ENCODE results near the gene EHF.
"Not testable (repeated sequence)": the region's sequence is repeated elsewhere in the genome, so short reads cannot be mapped to it uniquely, and the experiment has no call there.

Gene EHF

DNA sequence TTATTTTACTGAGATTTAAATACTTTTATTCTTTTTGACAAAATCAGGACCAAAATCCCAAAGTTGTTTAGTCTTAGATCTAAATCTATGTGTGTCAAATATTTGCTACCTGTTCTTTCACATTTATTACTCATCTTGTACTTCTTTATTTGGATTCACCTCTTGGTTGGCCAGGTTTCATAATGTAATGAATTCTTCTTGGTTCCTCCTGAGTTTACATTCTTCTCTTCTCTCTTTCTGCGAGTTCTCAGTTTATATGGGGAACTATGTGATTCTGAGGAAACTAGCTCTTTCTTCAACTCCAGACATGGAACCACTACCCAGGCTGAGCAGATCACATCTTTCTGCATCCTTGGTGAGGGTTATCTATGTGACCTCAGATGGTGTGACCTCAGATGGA is 50.2 kb downstream of the EHF start:
- peaks cover 50% of the 10 kb centered on the region for H3K27me3 Mint-ChIP-seq
- H3K4me3 Mint-ChIP-seq = no peak overlapping the region
- DNase-seq = no peak
- no peaks in the 10 kb centered on the region for H3K9me3 Mint-ChIP-seq
- peaks cover 5% of the 10 kb centered on the region for H3K4me1 Mint-ChIP-seq (ENCODE audit: low read depth)
- H3K27ac Mint-ChIP-seq = no peak overlapping the region
- H3K36me3 Mint-ChIP-seq (ENCODE audit: low read depth) = no peaks in the 10 kb centered on the region

DNA sequence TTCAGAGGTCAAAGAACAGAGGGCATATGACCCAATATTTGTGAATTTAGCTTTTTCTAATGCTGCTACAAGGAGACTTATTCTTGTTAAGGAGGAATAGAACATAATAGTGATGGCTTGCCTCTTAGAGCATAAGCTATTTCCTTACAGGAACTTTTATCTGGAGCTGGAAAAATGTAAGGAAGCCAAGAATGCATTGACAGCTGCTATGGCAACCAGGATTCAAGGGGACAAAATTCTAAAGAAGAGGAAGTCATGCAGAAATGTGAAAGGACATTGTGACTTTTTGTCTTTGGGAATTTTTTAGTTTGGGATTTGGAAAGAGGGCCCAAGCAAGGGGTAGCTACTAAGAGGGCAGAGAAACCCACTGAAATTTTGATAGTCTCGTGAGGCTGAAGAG is 51.1 kb downstream of the EHF start:
- DNase-seq = no peak
- no peak overlapping the region for H3K4me3 Mint-ChIP-seq
- H3K36me3 Mint-ChIP-seq (ENCODE audit: low read depth) = no peaks in the 10 kb centered on the region
- H3K9me3 Mint-ChIP-seq = no peaks in the 10 kb centered on the region
- H3K27me3 Mint-ChIP-seq = peaks cover 51% of the 10 kb centered on the region
- H3K4me1 Mint-ChIP-seq (ENCODE audit: low read depth) = peaks cover 5% of the 10 kb centered on the region
- no peak overlapping the region for H3K27ac Mint-ChIP-seq

- no peak overlapping the region for H3K27ac Mint-ChIP-seq
- H3K9me3 Mint-ChIP-seq = no peaks in the 10 kb centered on the region
- H3K27me3 Mint-ChIP-seq = peaks cover 37% of the 10 kb centered on the region
- no peaks in the 10 kb centered on the region for H3K36me3 Mint-ChIP-seq (ENCODE audit: low read depth)
- peaks cover 5% of the 10 kb centered on the region for H3K4me1 Mint-ChIP-seq (ENCODE audit: low read depth)
- DNase-seq = no peak
- no peak overlapping the region for H3K4me3 Mint-ChIP-seq
These were observed 53.1 kb downstream of the EHF start for GRCh38 chr11:34674038-34674437.

- Mint-ChIP-seq H3K36me3 (ENCODE audit: low read depth) (no peaks in the 10 kb centered on the region), H3K4me1 (ENCODE audit: low read depth) (no peaks in the 10 kb centered on the region), H3K27ac (no peak overlapping the region), H3K27me3 (peaks cover 31% of the 10 kb centered on the region), H3K9me3 (no peaks in the 10 kb centered on the region), H3K4me3 (no peak overlapping the region)
- no peak for DNase-seq
These were observed 55.3 kb downstream of the EHF start for GRCh38 chr11:34676227-34676626.

GRCh38 chr11:34679681-34680080 is 58.8 kb downstream of the EHF start:
- Mint-ChIP-seq H3K4me3 (no peak overlapping the region), H3K9me3 (no peaks in the 10 kb centered on the region), H3K27me3 (peaks cover 30% of the 10 kb centered on the region), H3K36me3 (ENCODE audit: low read depth) (no peaks in the 10 kb centered on the region), H3K4me1 (ENCODE audit: low read depth) (no peaks in the 10 kb centered on the region), H3K27ac (no peak overlapping the region)
- DNase-seq = no peak

- no peak overlapping the region for H3K4me3 Mint-ChIP-seq
- peaks cover 4% of the 10 kb centered on the region for H3K4me1 Mint-ChIP-seq (ENCODE audit: low read depth)
- H3K9me3 Mint-ChIP-seq = no peaks in the 10 kb centered on the region
- H3K27me3 Mint-ChIP-seq = peaks cover 26% of the 10 kb centered on the region
- no peak for DNase-seq
- H3K27ac Mint-ChIP-seq = no peak overlapping the region
- H3K36me3 Mint-ChIP-seq (ENCODE audit: low read depth) = no peaks in the 10 kb centered on the region
These were observed 59.3 kb downstream of the EHF start for GRCh38 chr11:34680206-34680605.

- Mint-ChIP-seq H3K27me3 (peaks cover 19% of the 10 kb centered on the region), H3K9me3 (no peaks in the 10 kb centered on the region), H3K4me1 (ENCODE audit: low read depth) (peaks cover 6% of the 10 kb centered on the region), H3K36me3 (ENCODE audit: low read depth) (no peaks in the 10 kb centered on the region), H3K27ac (no peak overlapping the region), H3K4me3 (no peak overlapping the region)
- no peak for DNase-seq
These were observed 60.2 kb downstream of the EHF start for GRCh38 chr11:34680918-34681586.

GRCh38 chr11:34682825-34683224 is 61.9 kb downstream of the EHF start:
- no peak overlapping the region for H3K27ac Mint-ChIP-seq
- peaks cover 12% of the 10 kb centered on the region for H3K27me3 Mint-ChIP-seq
- DNase-seq = no peak
- H3K4me1 Mint-ChIP-seq (ENCODE audit: low read depth) = peaks cover 6% of the 10 kb centered on the region
- H3K4me3 Mint-ChIP-seq = no peak overlapping the region
- H3K36me3 Mint-ChIP-seq (ENCODE audit: low read depth) = no peaks in the 10 kb centered on the region
- H3K9me3 Mint-ChIP-seq = no peaks in the 10 kb centered on the region

DNA sequence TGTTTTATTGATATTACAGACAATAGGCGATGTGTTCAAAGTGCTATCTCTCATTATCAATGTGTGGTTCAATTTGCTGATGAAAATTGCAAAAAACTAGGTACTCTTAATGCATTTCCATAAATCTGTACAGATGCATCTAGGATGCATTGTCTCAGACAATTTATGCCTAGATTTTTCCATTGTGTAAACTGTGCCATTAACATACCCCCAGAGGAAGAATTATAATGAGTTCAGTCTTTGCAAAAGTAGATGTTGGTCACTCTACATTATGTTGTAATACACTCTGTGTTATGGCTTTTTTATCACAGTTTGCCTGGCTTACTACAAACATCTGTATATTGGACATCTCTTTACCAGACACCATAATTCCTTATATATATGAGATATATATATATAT is 62.5 kb downstream of the EHF start:
- H3K27me3 Mint-ChIP-seq = peaks cover 11% of the 10 kb centered on the region
- no peak overlapping the region for H3K27ac Mint-ChIP-seq
- H3K9me3 Mint-ChIP-seq = no peaks in the 10 kb centered on the region
- H3K4me3 Mint-ChIP-seq = no peak overlapping the region
- peaks cover 6% of the 10 kb centered on the region for H3K4me1 Mint-ChIP-seq (ENCODE audit: low read depth)
- H3K36me3 Mint-ChIP-seq (ENCODE audit: low read depth) = no peaks in the 10 kb centered on the region
- DNase-seq = no peak

DNA sequence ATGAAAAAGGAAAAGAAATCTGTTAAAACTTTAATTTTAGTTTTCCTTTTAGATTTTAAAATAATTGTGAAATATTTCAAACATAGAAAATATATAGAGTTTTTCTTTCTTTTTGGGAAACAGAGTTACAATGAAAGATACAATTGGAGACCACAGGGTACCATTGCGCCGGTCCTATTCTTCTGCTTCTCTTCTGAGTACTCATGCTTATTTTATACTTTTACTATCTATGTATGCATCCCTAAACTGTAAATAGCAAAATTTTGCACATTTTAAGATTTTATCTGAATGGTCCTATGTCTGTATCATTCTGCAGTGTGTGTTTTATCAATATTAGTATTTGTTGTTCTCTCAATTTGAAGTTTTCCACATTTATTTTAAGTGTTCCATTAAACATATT is 65.0 kb downstream of the EHF start:
- Mint-ChIP-seq H3K9me3 (no peaks in the 10 kb centered on the region), H3K36me3 (ENCODE audit: low read depth) (no peaks in the 10 kb centered on the region), H3K27me3 (peaks cover 11% of the 10 kb centered on the region), H3K4me1 (ENCODE audit: low read depth) (peaks cover 6% of the 10 kb centered on the region), H3K27ac (no peak overlapping the region), H3K4me3 (no peak overlapping the region)
- DNase-seq = no peak

GRCh38 chr11:34692299-34692698 is 71.4 kb downstream of the EHF start:
- not testable (repeated sequence) for H3K27ac Mint-ChIP-seq; H3K4me1 Mint-ChIP-seq (ENCODE audit: low read depth); H3K4me3 Mint-ChIP-seq; H3K36me3 Mint-ChIP-seq (ENCODE audit: low read depth); DNase-seq
- Mint-ChIP-seq H3K9me3 (peaks cover 13% of the 10 kb centered on the region), H3K27me3 (peaks cover 28% of the 10 kb centered on the region)

- Mint-ChIP-seq H3K4me1 (ENCODE audit: low read depth) (no peaks in the 10 kb centered on the region), H3K36me3 (ENCODE audit: low read depth) (no peaks in the 10 kb centered on the region), H3K4me3 (no peak overlapping the region), H3K9me3 (peaks cover 13% of the 10 kb centered on the region), H3K27me3 (peaks cover 44% of the 10 kb centered on the region), H3K27ac (no peak overlapping the region)
- DNase-seq = no peak
These were observed 76.0 kb downstream of the EHF start for GRCh38 chr11:34696862-34697261.

- Mint-ChIP-seq H3K36me3 (ENCODE audit: low read depth) (no peaks in the 10 kb centered on the region), H3K4me1 (ENCODE audit: low read depth) (no peaks in the 10 kb centered on the region), H3K4me3 (no peak overlapping the region), H3K9me3 (peaks cover 5% of the 10 kb centered on the region), H3K27ac (no peak overlapping the region), H3K27me3 (peaks cover 15% of the 10 kb centered on the region)
- DNase-seq = no peak
These were observed 86.0 kb downstream of the EHF start for GRCh38 chr11:34706709-34707461.

DNA sequence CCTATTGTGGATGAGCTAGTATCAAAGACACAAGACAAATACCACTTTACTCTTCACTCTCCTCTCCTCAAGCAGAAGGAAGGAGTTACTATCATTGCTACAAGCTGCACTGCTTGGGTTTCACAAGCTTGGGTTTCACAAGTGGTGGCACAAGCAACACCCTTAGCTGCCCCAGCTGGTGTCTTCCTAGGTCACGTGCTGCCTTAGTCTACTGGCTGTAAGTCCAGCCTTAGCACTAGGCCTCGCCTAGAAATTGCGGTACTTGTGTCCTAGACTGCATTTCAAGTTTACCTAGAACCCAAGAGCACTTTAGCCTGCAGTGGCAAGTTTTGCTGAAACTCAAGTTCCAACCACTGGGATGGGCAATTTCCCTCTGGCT is 86.6 kb downstream of the EHF start:
- DNase-seq = no peak
- Mint-ChIP-seq H3K27ac (no peak overlapping the region), H3K36me3 (ENCODE audit: low read depth) (no peaks in the 10 kb centered on the region), H3K4me3 (no peak overlapping the region), H3K4me1 (ENCODE audit: low read depth) (no peaks in the 10 kb centered on the region), H3K9me3 (peaks cover 10% of the 10 kb centered on the region), H3K27me3 (peaks cover 19% of the 10 kb centered on the region)
